Globus pallidus (tissue), 1 donor: ENCODE data around the gene FKBP2.

Experiments used
- DNase-seq: peaks from one replicate; pipeline ENCODE4 v3.0.0-alpha.2; 2015; ENCODE audit warnings: low spot score

The FKBP2 gene

DNA sequence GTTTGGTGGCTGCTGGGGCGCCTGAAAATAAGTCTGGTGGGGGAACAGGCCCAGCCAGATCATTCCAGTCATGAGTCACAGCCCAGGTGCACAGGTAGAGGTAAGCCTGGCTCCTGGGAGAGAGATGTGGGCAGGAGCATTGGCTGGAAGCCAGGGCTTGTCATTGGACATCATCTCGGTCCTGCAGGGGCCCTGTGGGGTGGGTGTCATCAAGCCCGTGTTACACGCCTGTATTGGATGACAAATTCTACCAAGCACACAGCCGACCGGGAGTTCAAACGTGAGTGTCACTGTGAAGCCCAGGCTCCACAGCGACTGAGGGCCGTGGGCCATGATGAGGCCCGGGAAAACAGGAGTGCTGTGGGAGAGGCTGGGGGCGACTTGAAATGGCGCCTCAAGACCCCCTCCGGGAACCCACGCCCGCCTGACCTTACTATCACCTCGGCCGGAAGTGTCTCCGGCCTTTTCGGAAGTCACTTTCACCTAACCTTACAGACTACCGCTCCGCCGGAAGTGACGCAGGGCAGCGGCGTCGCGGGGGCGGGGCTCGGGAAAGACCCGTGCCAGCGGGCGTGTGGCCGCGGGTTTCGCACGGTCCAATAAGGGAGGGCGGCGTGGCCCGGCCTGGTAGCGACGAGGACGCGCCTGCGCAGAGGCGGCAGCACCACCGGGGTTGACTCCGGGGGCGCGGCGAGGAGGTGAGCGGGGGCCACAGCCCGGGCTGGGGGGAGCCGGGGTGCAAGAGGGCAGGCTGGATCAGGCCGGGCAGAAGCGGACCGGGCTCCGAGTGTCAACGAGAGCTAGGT is at the start of gene FKBP2:
TSS of gene FKBP2 (plus strand) at position 661 of the 806 bp plus-strand sequence. CDS start 1,293 bp downstream, outside the sequence.
- DNase-seq: peak; percentile 97

DNA sequence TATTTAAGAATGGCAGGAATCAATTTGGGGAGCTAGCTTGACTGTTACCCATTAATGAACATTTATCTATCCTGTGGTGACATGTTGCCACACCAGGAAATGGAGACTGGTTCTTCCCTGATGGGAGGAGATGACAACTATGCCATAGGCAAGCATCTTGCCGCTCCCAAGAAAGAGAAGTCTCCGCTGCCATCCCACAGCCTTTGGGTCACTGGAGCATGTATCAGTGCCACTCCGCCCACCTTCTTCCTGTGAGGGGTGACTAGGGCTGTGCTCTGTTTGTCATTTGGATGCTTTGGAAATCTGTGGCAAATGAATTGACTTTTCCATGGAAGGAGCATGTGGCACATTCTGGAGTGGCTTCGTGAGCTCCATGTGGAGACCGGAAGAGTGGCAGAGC is 48.5 kb upstream of the FKBP2 start:
- no peak for DNase-seq

DNA sequence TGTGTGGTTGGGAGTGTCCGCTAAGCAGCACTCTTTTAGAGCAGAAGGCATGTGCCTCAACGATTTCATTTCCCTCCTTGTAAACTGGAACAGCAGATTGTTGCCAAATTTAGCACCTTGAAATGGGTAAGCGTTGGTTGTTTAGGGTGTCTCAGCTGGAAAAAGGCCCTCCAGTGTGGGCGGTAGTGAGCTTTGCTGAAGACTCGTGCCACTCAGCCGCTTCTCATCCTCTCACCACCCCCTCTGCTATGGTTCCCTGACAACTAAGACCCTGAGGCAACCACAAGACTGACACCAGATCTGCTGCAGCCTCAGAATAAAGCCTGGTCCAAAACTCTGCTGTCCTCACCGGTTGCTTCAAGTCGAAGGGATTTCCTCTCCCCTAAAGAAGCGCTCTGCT is 44.3 kb upstream of the FKBP2 start:
- no peak for DNase-seq

DNA sequence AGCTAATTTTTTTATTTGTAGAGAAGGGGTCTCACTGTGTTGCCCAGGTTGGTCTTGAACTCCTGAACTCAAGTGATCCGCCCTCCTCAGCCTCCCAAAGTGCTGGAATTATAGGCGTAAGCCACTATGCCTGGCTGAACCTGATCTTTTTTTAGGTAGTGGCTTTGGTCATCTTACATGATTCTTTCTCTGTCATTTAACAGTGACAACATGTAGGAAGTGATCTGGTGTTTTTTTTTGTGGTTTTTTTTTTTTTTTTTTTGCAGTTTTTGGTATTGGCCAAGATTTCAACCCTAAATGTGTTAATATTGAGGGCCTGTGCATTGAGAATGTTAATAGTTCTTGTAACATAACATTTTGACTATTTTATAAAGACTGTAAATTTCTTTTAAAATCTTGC is 42.4 kb upstream of the FKBP2 start:
- DNase-seq: no peak

DNA sequence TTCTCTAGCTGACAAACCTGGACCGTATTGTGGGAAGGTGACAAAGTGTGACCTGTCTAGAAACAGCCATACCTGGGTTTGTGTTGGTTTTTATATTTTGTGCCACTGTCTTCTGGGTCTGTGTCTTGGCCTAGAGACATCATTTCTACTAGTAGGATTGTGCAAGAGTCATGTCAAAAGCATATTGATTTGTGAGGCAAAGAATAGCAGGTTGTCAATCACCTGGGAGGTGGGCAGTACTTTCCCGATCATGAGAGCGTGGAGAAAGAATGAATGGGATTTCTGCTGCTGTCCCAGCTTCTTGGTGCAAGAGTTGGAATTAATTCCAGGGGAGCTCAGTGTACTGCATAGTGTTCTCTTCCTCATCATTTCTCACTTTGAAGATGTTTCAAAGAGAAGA is 39.4 kb upstream of the FKBP2 start:
- DNase-seq: no peak

DNA sequence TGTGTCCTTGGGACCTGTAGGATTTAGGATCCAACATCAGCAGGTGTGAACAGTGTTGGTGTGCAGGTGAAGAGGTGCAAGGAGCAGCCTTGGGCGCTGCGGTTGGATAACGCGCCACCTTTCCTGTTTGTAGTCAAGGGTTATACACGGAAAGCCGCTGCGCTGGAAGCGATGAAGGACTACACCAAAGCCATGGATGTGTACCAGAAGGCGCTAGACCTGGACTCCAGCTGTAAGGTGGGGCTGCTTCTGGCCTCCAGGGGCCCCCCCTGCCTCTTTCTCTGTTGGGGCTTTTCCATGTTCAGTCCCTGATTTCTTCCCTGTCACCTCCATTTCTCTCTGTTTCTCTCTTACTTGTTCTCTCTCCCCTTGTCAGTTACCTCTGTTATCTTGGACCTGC is 37.9 kb upstream of the FKBP2 start:
- no peak for DNase-seq

DNA sequence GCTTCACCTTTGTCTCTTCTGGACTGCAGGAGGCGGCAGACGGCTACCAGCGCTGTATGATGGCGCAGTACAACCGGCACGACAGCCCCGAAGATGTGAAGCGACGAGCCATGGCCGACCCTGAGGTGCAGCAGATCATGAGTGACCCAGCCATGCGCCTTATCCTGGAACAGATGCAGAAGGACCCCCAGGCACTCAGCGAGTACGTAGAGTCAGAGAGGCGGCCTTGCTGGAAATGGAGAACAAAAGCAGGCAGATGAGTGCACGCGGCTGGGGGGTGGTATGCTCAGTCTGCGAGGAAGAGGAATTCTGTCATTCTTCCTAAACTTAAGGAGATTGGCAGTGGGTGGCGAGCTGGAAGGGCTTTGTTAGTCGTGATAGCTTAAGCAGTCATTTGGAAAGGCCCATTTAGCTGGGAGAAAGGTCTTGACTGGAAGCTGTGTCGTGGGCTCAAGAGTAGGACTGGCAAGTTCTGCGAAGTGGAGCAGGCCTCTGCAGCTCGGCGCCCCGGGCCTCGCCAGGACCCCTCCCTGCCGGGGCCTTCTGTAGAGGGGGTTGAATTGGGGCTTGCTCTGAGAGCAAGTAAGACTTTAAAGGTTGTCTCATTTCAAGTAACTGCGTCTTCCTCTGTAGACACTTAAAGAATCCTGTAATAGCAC is 37.3 kb upstream of the FKBP2 start:
- DNase-seq: no peak

DNA sequence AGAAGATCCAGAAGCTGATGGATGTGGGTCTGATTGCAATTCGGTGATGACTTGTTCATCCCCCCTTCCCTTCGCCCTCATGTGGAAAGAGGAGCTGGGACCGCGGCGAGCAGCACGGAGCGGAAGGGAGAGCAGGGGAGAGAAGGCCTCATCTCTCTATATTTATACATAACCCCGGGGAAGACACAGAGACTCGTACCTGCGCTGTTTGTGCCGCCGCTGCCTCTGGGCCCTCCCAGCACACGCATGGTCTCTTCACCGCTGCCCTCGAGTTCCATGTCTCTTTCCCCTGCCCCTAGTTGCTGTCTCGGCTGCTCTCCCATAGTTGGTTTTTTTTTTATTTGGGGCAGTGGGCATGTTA is 36.8 kb upstream of the FKBP2 start:
- DNase-seq: no peak

DNA sequence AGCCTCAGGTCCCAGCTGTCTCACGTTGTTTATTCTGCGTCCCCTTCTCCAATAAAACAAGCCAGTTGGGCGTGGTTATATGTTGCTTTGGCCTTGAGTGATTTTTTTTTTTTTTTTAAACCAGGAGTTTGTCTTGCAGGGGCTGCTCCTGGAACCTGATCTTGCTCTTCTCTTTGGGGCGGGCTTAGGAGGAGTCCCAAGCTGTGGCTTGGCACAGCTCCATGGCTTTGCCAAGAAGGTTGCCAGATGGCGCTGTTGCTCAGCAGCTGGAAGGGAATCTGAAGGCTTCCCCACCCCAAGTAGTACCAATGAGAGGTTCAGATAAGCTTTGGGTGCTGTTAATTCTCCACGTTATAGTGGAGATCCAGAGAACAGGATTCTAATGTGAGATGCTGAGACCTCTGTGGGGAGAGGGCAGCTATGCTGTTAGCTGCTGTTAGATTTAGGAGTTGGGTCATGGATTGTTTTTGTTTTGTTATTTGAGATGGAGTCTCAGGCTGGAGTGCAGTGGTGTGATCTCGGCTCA is 36.4 kb upstream of the FKBP2 start:
- DNase-seq: peak; percentile 84

DNA sequence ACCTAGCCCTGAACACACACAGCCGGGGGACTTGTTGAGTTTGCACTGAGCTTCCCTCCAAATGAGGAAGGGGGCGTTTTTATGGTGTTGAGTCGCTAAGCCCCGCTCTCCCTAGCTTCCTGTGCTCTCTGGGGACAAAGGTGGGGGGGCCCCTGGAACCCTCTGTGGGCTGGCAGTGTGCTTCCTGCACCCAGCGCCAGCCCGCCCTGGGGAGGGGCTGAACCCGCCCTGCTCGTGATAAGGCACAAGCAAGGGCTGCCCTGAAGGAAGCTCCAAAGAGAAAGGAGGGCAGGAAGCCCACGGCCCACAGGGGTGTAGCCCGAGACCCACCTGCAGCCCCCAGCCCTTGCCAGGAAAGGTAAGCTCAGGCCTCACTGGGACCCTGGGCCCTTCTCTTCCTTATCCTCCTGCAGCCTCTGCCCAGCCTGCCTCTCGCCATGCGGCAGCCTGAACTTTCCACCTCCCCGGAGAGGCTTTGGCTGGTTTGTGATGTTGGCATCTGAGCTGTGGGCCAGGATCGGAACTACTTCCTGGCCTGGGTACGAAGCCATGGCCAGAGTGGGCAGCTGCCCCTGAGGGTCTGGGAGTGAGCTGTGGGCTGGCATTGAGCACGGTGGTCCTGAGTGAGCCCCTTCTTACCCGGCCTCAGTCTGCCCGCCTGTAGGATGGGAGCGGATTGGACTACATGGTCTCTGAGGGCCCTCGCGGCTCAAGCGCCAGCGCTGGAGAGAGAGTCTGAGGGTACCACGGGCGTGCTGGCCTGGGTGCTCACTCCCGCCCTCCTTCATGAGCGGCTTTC is 34.2 kb upstream of the FKBP2 start, which contains the start of gene FERMT3:
TSS of gene FERMT3 (plus strand) at position 265 of the 799 bp plus-strand sequence. CDS start 644 bp downstream, outside the sequence.
- no peak for DNase-seq

DNA sequence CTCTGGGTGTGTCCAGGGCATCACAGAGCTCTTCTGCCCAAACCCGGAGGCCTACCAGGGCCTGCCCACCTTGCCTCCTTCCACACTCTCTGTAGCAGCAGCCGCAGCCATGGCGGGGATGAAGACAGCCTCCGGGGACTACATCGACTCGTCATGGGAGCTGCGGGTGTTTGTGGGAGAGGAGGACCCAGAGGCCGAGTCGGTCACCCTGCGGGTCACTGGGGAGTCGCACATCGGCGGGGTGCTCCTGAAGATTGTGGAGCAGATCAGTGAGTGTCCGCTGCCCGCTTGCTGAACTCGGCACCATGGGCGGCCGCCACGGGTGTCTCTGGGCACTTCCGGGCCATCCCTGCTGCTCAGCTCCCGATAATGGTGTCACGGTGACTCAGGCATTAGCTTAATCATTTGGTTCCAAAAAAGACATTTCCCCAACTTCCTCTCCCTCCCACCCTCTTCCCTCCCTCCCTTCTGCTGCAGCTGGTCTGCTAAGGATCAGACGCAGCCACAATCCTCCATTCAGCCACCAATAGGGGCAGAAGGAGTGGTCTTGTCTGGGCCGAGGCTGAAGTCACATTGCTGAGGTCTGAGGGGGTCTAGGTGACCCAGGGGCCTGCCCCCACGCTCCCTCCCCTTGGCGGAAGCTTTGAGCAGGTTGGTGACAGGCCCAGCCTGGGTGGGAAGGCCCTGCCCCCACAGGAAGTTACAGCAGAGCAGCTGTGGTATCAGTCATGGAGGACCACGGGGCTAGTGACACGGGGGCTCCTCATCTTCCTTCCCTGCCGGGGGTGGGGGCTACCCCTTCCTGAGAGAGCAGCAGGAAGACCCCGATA is 33.4 kb upstream of the FKBP2 start:
- no peak for DNase-seq

DNA sequence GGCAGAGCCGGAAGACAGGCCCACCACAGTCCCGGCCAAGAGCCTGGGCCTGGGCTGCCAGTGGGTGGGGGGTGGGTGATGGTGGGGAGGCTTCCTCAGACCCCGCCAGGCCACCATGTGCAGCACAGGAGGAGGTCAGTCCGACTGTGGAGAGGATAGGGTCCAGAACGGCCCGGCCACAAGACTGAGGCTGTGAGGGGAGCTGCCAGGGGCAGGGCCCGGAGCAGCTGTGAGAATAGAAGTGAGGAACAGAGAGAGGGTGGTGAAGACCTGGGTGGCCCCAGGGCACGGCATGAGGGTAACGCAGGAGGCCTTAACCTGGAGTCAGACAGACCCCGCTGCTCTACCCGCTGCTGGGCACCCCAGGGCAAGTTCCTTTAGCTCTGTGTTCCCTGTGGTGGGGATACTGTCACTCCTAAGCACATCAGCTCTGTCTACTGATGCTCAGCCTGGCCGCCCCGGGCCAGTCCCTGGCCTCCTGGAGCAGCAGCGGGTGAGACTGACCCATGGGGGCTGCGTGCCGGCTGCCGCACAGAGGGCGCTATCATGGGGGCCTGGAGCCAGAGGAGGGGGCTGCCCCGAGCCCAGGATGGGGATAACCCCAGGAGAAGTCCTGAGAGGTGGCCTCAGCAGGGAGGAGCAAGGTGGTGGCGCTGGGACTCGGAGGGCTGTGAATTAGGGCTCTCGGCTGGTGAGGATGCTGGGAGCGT is 32.7 kb upstream of the FKBP2 start:
- no peak for DNase-seq

DNA sequence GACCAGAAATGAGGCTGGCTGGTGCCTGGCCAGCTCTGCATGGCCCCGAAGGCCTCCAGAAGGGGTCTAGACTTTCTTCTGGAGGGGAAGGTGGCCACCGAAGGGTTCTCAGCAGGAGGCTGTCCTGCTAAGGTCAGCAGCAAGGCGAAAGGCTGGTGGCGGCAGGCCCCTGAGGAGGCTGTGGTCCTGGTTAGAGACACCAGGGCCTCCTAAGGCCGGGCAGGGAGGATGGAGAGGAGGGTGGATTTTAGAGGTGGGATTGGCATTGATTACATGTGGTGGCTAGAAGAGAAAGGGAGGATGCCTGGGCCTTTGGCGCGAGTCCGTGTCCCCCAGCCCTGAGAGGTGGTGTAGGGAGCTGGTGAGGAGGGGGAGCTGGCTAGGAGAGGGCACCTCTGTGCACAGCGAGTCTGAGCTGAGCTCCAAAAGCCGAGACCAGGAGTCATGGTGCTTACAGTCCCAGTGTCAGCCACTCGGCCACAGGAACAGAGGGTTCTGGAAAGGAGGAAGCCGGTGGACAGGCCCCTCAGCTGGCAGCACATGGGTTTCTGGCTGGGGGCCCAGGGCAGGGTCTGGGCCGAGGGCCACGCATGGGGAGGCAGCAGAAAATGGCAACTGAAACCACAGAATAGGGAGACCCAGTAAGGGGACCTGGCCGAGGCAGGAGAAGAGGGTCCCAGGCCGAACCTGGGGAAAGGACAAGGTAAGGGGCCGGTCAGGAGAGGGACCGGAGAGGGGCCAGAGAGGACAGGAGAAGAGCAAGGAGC is 31.9 kb upstream of the FKBP2 start:
- DNase-seq: no peak

DNA sequence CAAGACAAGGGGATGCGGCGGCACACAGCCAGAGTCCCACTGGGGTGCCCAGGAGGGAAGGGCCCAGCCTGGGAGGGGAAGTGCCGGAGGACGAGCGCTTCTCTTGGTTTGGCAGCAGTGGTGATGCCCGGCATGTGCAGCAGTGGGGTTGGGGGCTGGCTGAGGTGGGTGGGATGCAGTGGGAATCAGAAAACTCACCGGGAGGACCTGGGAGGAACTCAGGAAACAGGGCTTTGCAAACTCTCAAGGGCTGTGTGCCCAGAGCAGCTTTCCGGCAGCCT is 31.4 kb upstream of the FKBP2 start:
- DNase-seq: no peak

DNA sequence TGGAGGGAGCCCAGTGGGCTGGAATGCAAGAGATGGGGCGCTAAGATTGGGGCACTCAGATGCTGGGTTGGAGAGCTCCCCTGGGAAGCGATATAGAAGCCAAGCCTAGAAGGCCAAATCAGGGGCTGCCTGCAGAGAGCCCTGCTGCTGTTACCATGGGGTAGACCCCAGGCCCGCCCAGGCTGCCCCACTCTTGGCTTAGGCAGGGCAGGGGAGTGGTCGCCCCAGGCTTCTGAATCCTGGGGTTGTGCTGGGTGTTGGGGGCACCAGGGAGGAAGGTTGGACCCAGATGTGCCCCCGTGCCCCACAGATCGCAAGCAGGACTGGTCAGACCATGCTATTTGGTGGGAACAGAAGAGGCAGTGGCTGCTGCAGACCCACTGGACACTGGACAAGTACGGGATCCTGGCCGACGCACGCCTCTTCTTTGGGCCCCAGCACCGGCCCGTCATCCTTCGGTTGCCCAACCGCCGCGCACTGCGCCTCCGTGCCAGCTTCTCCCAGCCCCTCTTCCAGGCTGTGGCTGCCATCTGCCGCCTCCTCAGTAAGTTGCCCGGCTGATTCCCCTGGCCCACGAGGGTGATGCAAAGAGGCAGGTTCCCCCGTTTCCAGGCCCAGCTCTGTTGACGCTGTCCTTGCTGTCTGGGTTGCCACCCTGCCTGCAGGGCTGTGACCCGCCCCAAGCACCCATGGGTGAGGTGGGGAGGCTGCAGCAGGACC is 30.4 kb upstream of the FKBP2 start:
- DNase-seq: no peak

DNA sequence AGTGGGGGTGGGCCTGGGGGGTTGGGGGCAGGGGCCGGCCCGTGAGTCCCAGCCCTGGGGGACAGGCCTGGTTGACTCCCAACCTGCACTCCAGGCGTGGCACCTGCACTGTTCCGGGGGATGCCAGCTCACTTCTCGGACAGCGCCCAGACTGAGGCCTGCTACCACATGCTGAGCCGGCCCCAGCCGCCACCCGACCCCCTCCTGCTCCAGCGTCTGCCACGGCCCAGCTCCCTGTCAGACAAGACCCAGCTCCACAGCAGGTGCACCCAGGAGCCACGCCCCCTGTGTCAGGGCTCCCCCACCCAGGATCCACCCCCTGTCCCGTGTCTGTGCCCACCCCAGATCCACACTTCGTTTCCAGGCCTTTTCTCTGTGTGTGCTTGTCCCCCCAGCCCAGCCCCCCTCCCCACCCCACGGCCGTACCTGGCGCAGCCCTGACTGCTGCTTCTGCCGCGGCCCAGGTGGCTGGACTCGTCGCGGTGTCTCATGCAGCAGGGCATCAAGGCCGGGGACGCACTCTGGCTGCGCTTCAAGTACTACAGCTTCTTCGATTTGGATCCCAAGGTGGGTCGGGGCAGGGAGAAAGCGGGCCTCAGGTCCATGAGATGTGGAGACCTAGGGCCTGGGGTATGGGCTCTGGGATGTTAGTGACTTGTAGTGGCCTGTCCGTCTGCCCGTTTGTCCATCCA is 29.6 kb upstream of the FKBP2 start:
- no peak for DNase-seq

DNA sequence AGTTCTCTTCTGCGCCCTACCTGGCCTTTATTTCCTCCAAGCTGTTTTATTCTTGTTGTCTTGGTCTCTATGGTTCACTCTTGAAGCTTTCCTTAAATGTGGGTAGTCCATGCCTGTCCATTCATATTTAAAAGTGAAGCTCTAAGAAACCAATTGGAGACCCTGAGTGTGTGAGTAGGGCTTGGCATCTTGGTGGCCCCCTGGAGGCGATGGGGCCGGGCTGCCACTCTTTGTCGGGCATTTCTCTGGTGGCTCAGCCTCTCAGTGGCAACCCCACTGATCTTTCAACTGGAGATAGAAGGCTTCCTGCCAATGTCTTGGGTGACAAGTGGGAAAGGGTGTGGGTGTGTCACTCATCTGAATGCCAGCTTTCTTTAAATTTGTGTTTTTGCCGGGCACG is 24.0 kb upstream of the FKBP2 start:
- no peak for DNase-seq

DNA sequence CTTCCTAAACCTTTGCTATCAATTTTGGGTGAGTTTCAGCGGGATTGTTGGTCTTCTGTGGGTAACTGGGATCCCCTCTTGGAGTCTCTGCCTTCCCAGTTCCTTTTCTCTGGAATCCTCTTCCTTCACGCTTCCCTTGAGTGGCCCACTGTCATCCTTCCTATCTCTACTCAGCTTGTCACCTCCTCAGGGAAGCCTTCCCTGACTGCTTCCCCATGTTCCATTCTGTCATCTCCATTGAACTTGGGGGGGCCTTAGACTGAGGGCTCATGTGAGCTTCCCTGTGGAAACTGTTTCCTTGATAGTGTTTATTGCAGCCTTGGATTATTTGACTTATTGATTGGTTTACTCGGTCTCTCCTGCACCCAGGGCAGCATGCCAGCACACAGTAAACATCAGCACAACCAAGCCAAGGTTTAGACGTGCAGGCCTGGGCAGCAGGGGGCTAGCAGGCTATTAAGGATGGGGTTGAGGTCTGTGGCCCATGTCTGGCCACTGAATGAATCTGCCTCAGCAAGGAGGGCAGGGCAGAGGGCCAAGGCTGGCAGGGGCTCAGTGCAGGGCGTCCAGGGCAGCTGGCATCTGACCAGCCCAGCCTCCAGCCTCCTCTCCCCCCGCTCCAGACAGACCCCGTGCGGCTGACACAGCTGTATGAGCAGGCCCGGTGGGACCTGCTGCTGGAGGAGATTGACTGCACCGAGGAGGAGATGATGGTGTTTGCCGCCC is 22.1 kb upstream of the FKBP2 start:
- no peak for DNase-seq

DNA sequence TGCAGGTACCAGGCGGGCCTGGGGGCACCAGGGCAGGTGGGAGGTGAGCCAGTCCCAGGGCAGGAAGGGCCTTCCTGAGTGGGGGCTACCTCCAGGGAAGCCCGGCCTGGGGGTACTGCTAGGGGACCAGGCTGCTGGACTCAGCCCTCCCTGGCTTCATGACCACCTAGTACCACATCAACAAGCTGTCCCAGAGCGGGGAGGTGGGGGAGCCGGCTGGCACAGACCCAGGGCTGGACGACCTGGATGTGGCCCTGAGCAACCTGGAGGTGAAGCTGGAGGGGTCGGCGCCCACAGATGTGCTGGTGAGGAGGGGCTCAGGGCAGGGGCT is 21.6 kb upstream of the FKBP2 start:
- DNase-seq: no peak
